ENCODE data around the gene EPB41L4B. TPM values are rescaled to one million over a fixed set of nuclear protein-coding genes. Genes with fewer than 3 reads are reported as not detected.

EPB41L4B gene
- total and polyA plus RNA-seq, 3 donors from 2014 or later: 10.9 to 14.5 (median 14.3) TPM

- Histone ChIP-seq H3K36me3 (ENCODE audit: low read depth, missing control alignments) (no peaks in the 10 kb centered on the region), H3K4me3 (no peak overlapping the region), H3K27me3 (no peaks in the 10 kb centered on the region), H3K27ac (no peak overlapping the region), H3K9me3 (no peaks in the 10 kb centered on the region), H3K4me1 (no peaks in the 10 kb centered on the region)
- intact Hi-C loops (cut with DNase I; ENCODE audit: low total_unique reads): no loop called here
- 91 to 96% methylated on average over 2 of the region's 2 CpGs for WGBS, 2 donors
- DNase-seq: no peak
- no peak for TF ChIP-seq CTCF (IDR thresholded peaks at IDR 0.05)
- TF ChIP-seq POLR2A (IDR thresholded peaks at IDR 0.05): no peak
These were observed 143.9 kb downstream of the EPB41L4B start for GRCh38 chr9:109176963-109177362.

GRCh38 chr9:109176386-109176785 is 144.5 kb downstream of the EPB41L4B start:
- DNase-seq: no peak
- Histone ChIP-seq H3K27me3 (no peaks in the 10 kb centered on the region), H3K4me3 (no peak overlapping the region), H3K27ac (no peak overlapping the region), H3K36me3 (ENCODE audit: low read depth, missing control alignments) (no peaks in the 10 kb centered on the region), H3K4me1 (no peaks in the 10 kb centered on the region), H3K9me3 (no peaks in the 10 kb centered on the region)
- 87 to 90% methylated on average over 8 of the region's 8 CpGs for whole genome bisulfite sequencing, 2 donors
- TF ChIP-seq CTCF (IDR thresholded peaks at IDR 0.05): no peak
- TF ChIP-seq POLR2A (IDR thresholded peaks at IDR 0.05): no peak
- intact Hi-C loops (cut with DNase I; ENCODE audit: low total_unique reads): no loop called here

- no peak for DNase-seq
- WGBS, 2 donors: 74 to 87% methylated on average over 1 of the region's 1 CpG
- Histone ChIP-seq H3K9me3 (no peaks in the 10 kb centered on the region), H3K4me3 (no peak overlapping the region), H3K27me3 (no peaks in the 10 kb centered on the region), H3K4me1 (no peaks in the 10 kb centered on the region), H3K27ac (no peak overlapping the region), H3K36me3 (ENCODE audit: low read depth, missing control alignments) (no peaks in the 10 kb centered on the region)
- TF ChIP-seq POLR2A (IDR thresholded peaks at IDR 0.05) (no peak), CTCF (IDR thresholded peaks at IDR 0.05) (no peak)
- intact Hi-C loops (cut with DNase I; ENCODE audit: low total_unique reads): no loop called here
These were observed 147.9 kb downstream of the EPB41L4B start for GRCh38 chr9:109172935-109173334.

GRCh38 chr9:109171926-109172325 is 148.9 kb downstream of the EPB41L4B start:
- no peaks in the 10 kb centered on the region for H3K27me3 ChIP-seq
- TF ChIP-seq POLR2A (IDR thresholded peaks at IDR 0.05) (no peak), CTCF (IDR thresholded peaks at IDR 0.05) (no peak)
- no peaks in the 10 kb centered on the region for H3K9me3 ChIP-seq
- no peak for DNase-seq
- no peak overlapping the region for H3K4me3 ChIP-seq
- intact Hi-C loops (cut with DNase I; ENCODE audit: low total_unique reads): no loop called here
- 90 to 93% methylated on average over 3 of the region's 3 CpGs for WGBS, 2 donors
- no peak overlapping the region for H3K27ac ChIP-seq
- H3K36me3 ChIP-seq (ENCODE audit: low read depth, missing control alignments): no peaks in the 10 kb centered on the region
- no peaks in the 10 kb centered on the region for H3K4me1 ChIP-seq

- no peak for TF ChIP-seq POLR2A (IDR thresholded peaks at IDR 0.05)
- no peak for TF ChIP-seq CTCF (IDR thresholded peaks at IDR 0.05)
- H3K9me3 ChIP-seq: no peaks in the 10 kb centered on the region
- H3K36me3 ChIP-seq (ENCODE audit: low read depth, missing control alignments): no peaks in the 10 kb centered on the region
- DNase-seq: no peak
- intact Hi-C loops (cut with DNase I; ENCODE audit: low total_unique reads): no loop called here
- no peak overlapping the region for H3K4me3 ChIP-seq
- H3K27me3 ChIP-seq: no peaks in the 10 kb centered on the region
- no peak overlapping the region for H3K27ac ChIP-seq
- H3K4me1 ChIP-seq: no peaks in the 10 kb centered on the region
These were observed 152.7 kb downstream of the EPB41L4B start for GRCh38 chr9:109168170-109168569.
